HS-27A (cell line): ENCODE results near the gene MAPK7.

Experiments
- DNase-seq: peaks from one replicate; pipeline ENCODE4 v3.0.0-alpha.2; 2012; ENCODE audit warnings: low read depth, missing footprints

Gene MAPK7

DNA sequence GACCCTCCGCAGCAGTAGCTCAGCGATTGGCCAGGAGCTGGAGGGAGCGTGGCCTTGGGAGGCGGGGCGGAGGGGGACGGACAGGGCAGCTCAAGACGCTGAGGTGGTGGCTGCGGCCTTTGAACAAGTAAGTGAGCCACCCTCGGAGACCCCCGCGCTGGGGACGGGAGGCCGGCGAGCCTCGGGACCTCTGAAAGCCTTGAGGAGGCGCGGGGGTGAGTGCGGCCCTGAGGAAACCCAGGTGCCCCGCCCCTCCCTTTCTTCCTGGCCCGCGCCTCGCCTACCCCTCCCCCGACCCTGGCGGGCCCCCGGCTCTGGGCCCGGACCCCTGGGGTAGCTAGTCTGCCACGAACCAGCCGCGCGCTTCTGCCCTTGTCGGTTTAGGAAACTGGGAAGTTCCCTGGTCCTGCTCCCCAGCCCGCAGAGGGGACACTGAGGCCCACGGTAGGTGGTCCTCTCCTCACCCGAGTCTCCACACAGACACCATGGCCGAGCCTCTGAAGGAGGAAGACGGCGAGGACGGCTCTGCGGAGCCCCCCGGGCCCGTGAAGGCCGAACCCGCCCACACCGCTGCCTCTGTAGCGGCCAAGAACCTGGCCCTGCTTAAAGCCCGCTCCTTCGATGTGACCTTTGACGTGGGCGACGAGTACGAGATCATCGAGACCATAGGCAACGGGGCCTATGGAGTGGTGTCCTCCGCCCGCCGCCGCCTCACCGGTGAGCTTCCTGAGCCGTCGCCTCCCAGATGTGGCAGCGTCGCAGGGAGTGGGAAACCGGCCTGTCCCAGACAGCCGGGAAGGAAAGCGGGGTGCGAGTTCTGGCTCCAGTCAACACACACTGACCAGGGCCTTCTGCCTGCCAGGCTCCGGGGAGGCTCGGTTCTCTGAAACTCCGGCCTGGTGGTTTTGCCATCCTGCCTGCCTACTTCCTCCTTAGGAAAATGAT is at the start of gene MAPK7:
MAPK7 (plus strand) TSS at position 83 of the 945 bp plus-strand sequence; CDS start at position 486, 403 bp downstream.
- no peak for DNase-seq

- DNase-seq = no peak
These were observed 49.2 kb upstream of the MAPK7 start for GRCh38 chr17:19329136-19329535.

DNA sequence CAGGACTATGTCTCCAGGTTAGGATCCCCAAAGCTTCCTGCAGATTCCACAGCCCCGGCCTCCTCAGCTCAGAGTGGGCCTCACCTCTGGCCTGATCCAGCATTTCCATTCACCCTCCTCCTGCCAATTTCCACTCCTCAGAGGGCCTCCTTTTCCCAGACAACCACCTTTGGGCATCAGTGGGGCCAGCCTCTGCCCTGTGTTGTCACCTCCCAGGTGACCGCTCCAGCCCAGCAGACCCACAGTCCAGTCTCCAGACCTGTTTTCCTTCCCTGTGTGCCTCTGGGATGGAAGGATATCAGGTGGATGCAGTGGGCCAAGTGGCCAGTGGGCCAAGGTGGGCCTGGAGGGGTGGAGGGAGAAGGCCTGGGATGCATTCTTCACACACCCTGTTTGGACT is 48.5 kb upstream of the MAPK7 start:
- DNase-seq = no peak

GRCh38 chr17:19330271-19330670 is 48.0 kb upstream of the MAPK7 start:
- no peak for DNase-seq

DNA sequence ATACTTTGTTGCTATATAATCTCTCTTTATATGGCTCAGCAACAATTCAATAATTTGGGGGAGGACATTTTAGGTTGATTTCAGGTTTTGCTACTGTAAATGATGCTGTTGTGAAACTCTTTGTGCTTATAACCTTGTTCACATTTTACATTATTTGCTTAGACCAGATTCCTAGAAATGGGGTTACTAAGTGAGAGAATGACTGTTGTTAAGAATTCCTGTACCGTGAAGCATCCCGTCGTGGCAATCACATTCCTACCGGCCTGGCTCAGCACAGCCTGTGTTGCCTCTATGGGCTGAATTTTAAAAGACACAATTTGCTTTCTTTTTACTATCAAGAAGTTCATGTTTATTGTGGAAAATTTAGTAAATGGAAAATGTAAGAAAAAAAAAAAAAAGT is 47.2 kb upstream of the MAPK7 start:
- peak; percentile 94 for DNase-seq

DNA sequence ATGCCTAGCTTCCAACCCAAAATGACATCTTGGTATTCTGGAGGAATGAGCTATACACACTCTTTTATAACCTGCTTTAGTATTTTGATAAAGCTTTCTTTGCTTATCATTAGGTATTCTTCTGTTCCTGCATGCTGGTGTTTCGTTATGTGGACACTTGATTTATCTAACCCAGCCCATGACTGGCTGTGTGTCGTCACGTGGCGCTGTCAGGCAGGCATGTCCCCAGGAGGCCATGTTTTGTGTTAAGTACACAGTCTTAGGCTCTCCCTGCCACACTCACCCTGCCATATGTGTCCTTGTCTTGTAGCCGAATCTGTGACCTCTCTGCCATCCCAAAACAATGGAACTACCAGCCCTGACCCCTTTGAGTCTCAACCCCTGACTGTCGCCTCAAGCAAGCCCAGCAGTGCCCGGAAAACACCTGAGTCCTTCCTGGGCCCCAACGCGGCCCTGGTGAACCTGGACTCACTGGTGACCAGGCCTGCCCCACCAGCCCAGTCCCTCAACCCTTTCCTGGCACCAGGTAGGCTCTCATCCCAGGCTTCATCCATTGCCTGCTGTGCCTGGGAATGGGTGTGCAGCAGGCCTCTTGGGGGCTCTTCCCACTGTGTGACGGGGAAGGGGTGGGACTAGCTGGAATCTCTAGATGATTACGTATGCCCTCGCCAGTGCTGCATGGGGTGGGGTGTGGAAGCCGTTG is 46.6 kb upstream of the MAPK7 start:
- DNase-seq = no peak

- DNase-seq = no peak
These were observed 45.7 kb upstream of the MAPK7 start for GRCh38 chr17:19332371-19333131.

- DNase-seq = no peak
These were observed 45.2 kb upstream of the MAPK7 start for GRCh38 chr17:19333132-19333440.

DNA sequence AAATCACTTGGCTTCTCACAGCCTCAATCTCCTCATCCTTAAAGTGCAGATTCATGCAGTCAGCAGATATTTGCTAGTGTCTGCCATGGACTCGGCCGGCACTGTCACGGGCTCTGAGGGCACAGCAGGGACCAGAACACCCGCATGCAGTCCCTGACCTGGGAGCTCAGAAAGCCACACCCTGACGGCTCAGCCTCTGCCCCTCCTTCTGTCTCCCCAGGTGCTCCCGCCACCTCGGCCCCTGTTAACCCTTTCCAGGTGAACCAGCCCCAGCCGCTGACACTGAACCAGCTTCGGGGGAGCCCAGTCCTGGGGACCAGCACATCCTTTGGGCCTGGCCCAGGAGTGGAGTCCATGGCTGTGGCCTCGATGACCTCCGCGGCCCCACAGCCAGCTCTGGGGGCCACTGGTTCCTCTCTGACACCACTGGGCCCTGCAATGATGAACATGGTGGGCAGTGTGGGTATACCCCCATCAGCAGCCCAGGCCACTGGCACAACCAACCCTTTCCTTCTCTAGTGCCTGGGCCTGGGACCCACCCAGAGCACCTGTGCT is 44.5 kb upstream of the MAPK7 start:
- no peak for DNase-seq

GRCh38 chr17:19334331-19334730 is 44.0 kb upstream of the MAPK7 start:
- no peak for DNase-seq

GRCh38 chr17:19335951-19336631 is 42.2 kb upstream of the MAPK7 start:
- DNase-seq = no peak

DNA sequence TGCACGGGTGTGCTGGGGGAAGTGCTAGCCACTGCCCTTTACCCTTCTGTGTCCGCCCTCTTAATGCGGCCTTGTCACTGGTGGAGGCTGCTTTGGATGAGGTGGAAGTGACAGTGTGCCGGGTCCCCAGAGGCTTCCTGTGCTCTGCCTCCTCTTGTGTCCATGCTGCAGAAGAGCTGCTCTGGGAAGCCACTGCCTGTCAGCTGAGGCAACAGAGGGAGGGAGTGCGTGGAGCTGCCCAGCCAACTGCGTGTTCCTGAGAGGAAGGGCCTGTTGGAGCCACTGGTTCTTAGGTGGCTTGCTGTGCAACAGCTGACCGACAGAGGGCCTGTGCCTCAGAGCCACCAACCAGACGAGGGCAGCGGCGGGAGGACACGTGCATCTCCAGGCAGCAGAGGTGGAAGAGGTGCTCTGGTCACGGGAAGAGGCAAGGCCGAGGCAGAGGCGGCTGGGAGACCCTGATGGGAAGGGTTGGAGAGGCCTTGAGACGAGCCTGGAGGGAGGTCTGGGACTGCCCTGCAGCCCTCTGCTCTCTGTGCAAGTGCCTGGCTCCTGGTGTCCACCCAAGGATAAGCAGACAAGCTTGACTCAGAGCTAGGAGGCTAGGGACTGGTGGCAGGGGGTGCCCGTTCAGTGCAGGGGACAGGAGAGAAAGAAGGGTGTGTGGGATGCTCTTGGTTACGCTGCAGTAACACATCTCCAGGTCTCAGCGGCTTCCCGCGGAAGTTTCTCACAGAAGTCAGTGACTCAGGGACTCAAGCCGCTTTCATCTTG is 41.2 kb upstream of the MAPK7 start:
- DNase-seq = no peak

DNA sequence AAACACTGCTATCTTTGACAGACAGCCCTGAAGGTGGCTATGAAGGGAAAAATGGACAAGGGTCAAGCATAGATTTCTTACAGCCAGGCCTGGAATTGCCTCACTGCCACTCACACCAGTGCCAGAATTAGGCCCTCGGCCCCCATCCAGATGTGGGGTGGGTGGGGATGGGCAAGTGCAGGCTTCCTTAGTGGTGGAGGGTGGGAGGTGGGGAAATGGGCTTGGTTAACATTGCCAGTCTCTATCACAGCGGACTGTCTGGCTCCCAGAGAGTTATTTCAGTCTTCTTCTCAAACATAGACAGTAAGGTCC is 40.6 kb upstream of the MAPK7 start:
- no peak for DNase-seq

GRCh38 chr17:19338031-19338990 is 40.0 kb upstream of the MAPK7 start:
- no peak for DNase-seq

GRCh38 chr17:19339341-19339815 is 38.9 kb upstream of the MAPK7 start:
- no peak for DNase-seq

DNA sequence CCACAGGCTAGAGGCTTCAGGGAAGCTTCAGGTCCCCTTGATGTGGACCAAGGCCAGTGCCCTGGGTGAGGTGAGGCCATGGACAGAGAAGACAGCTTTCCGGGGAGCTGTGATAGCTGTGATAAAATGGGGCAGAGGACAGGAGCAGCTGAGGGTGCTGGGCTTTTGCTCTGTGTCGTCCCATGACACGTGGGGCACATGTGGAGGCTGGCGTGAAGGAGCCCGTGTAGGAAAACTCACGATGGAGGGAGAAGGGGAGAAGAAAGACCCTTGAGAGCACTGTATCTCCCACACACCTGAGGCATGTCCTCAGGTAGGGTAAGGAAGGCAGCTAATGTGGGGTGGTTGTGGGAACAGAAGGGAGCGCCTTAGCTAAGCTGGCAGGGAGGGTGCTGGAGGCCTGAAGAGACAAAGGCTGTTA is 37.1 kb upstream of the MAPK7 start:
- DNase-seq = no peak

DNA sequence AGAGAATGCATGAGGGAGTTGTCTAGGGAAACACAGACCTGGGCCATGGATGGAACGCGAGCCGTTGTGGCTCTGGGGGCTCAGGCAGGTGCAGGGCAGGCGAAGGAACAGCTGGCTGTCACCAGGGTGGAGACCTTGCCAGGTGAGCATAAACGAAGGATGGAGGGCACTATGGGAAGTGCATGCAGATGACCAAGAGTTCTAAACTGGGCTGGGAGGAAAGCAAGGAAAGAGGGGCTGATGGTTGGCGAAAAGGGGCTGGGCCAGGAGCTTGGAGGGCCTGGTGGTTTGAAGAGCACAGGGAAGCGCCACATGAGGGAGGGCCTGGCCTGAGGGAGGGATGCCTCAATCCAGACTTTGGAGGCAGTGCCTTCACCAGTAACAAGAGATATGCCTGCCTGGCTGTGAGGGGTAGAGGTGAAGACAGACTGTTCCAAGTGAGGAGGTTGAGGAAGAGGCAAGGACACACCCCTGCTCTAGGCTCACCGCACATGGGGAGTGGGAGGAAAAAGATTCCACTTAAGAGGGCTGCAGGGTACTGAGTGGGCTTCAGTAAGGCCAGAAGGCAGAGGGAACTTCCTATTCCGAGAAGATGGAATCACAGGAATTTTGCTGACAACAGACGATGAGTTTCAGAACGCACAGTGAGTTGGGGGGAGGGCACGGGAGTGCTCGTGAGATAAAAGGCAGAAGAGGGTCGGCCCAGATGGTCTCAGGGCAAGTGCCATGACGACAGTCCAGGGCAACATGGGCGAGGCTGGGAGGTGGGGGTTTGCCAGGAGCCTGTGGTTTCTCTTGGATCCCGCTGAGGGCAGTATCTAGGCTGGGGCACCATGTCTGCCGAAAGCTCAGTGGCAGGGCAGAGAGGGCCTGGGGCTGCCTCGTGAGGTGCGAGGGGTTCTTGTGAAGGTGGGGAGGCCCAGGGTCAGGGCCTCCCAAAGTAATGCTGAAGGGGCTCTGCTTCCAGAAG is 36.4 kb upstream of the MAPK7 start:
- no peak for DNase-seq

- no peak for DNase-seq
These were observed 35.6 kb upstream of the MAPK7 start for GRCh38 chr17:19342611-19343255.
